HK-2 (cell line): Measurements from ENCODE around the gene MYH6.
"Not testable (repeated sequence)": the region's sequence is repeated elsewhere in the genome, so short reads cannot be mapped to it uniquely, and the experiment has no call there.

Source experiments
- DNase-seq: peaks from one replicate; pipeline ENCODE4 v3.0.0-alpha.2; 2018; ENCODE audit not compliant: unreplicated experiment

Gene MYH6

GRCh38 chr14:23407516-23408306 lies at the start of gene MYH6:
TSS of gene MYH6 (minus strand) at chr14:23408273. CDS start at chr14:23407223, 1,050 bp downstream.
- no peak for DNase-seq

GRCh38 chr14:23456883-23457586 lies 49.0 kb upstream of the MYH6 start:
- not testable (repeated sequence) for DNase-seq

GRCh38 chr14:23454445-23454856 lies 46.4 kb upstream of the MYH6 start:
- no peak for DNase-seq

GRCh38 chr14:23452237-23452636 lies 44.2 kb upstream of the MYH6 start:
- no peak for DNase-seq

GRCh38 chr14:23450379-23450778 lies 42.3 kb upstream of the MYH6 start:
- DNase-seq = no peak

GRCh38 chr14:23449314-23449713 lies 41.2 kb upstream of the MYH6 start:
- DNase-seq = no peak

- no peak for DNase-seq
These were observed 39.6 kb upstream of the MYH6 start for GRCh38 chr14:23447361-23448350.

- no peak for DNase-seq
These were observed 38.3 kb upstream of the MYH6 start for GRCh38 chr14:23446291-23446851.

GRCh38 chr14:23445773-23446172 lies 37.7 kb upstream of the MYH6 start:
- DNase-seq = no peak

- no peak for DNase-seq
These were observed 36.2 kb upstream of the MYH6 start for GRCh38 chr14:23444314-23444713.

GRCh38 chr14:23443881-23444280 lies 35.8 kb upstream of the MYH6 start:
- no peak for DNase-seq

GRCh38 chr14:23443411-23443812 lies 35.3 kb upstream of the MYH6 start:
- no peak for DNase-seq

- no peak for DNase-seq
These were observed 34.8 kb upstream of the MYH6 start for GRCh38 chr14:23442721-23443356.

GRCh38 chr14:23441076-23441475 lies 33.0 kb upstream of the MYH6 start:
- DNase-seq = no peak

GRCh38 chr14:23439107-23439835 lies 31.2 kb upstream of the MYH6 start:
- DNase-seq = no peak

- no peak for DNase-seq
These were observed 30.3 kb upstream of the MYH6 start for GRCh38 chr14:23438101-23438971.

GRCh38 chr14:23437133-23438100 lies 29.3 kb upstream of the MYH6 start:
- no peak for DNase-seq
